Left colon (tissue), 2 donors: ENCODE data around the gene HAGH. TPM values are rescaled to one million over a fixed set of nuclear protein-coding genes. Genes with fewer than 3 reads are reported as not detected.
A peak's percentile ranks its signal among the peaks of the same experiment; 100 is the strongest.

Experiments used
- ATAC-seq: fragments of 200-7000 bp; cut with Tn5 transposase; one replicate; pipeline ENCODE4 v1.9.1; 2020; ENCODE audit warnings: mild to moderate bottlenecking, moderate library complexity
- DNase-seq, 2 donors: peaks; one replicate each; pipeline ENCODE4 v3.0.0-alpha.2; 2020
- intact Hi-C, 2 donors: fragments of 100-400 bp; cut with DNase I in 1 of 2; cut with micrococcal nuclease in 1 of 2; formaldehyde crosslinking; loops; one replicate each; pipeline versions ENCODE4 v1.11.2 to v1.14.0; 2022; cut with DNase I, micrococcal nuclease
- total RNA-seq, 2 donors: library from RNA; stranded (reverse); fragmentation: NEBNext Ultra II Directional; extraction: Animal tissue kit (Norgen Biotek cat#: 25700); gene quantifications; one replicate each; pipeline ENCODE4 v1.2.1, GENCODE V29; 2021
- donor health status: DM: no; HTN: no; CAD: no.
- donor health status: DM: yes; HTN: yes; CAD: no.

The HAGH gene
- total RNA-seq, 2 donors from 2014 or later, result 64.5 to 85.0 TPM

DNA sequence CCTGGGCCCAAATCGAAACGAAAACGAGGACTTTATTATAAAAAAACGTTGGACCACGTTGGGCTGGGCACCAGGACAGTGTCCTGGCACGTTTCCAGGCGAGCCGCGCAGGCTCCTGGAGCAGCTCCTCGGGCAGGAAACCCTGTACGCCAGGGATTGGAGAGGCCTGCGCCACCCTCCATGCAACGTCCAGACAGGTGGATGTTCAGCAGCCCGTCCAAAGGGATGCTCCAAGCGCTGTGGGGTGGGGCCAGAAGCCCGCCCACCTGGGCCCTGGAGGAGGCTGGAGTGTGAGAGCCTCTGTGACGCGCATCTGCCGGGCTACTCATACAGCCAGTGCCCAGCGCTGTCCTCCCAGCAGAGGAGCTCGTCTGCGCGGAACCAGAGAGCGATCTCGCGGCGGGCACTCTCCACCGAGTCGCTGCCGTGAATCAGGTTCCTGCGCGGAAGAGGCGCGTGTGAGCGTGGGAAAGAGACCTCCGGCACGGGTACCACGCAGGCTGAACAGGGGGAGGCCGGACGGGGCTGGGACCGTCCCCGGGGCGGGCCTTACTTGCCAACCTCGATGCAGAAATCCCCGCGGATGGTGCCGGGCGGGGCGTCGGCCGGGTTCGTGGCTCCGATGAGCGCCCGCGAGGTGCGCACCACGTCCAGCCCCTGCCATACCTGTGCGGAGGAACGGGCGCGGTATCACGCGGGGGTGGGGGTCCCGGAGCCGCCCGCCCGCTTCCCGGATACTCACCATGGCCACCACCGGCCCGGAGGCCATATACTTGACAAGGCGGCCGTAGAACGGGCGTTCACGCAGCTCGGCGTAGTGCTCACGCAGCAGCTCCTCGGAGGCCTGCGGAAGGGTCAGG, 56.1 kb downstream of the HAGH start:
- peak; percentile 34 for ATAC-seq
- intact Hi-C loops, result no loop called here
- DNase-seq, result peak; percentile 84 to 85

DNA sequence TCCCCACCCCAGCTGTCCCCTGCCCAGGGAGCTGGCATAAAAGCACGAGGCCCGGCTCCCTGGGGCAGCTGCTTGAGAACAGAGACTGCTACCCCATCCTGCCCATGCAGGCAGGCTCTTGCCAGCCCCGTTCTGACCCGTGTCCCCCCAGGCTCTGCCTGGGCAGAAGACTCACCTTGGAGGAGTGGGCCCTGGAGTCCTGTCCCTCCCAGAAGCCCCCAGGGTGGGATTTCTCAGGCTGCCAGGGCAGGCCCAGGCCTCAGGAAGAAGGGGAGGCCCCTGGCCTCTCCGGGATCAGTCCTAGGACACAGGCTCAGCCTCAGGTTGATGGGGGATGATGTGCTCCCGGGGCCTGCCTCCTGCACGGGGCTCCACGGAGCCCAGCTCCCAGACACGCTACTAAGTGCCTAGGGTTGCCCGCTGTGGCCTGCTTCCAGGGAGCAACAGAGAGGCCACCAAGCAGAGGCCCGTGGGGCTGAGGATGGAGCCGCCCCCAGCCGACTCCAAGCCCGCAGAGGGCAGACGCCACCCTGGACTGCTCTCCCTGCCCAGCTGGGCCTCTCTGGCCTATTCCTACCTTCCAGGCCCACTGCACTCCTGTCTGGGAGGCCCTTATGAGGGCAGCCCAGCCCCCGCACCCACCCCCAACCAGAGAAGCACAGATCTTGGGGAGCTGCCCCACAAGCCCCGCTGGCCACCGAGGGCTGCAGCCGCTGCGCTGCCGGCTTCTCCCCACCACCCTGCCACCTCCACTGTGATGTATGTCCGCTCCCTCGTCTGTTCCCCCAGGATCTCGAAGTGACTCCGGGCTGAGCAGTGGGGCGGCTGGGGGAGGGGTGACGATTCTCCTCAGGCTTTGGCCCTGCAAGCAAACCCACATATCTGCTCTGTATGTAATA, 57.0 kb downstream of the HAGH start:
- intact Hi-C loops, result no loop called here
- ATAC-seq, result no peak
- DNase-seq, result peak in 1 of 2 donors; percentile 41

DNA sequence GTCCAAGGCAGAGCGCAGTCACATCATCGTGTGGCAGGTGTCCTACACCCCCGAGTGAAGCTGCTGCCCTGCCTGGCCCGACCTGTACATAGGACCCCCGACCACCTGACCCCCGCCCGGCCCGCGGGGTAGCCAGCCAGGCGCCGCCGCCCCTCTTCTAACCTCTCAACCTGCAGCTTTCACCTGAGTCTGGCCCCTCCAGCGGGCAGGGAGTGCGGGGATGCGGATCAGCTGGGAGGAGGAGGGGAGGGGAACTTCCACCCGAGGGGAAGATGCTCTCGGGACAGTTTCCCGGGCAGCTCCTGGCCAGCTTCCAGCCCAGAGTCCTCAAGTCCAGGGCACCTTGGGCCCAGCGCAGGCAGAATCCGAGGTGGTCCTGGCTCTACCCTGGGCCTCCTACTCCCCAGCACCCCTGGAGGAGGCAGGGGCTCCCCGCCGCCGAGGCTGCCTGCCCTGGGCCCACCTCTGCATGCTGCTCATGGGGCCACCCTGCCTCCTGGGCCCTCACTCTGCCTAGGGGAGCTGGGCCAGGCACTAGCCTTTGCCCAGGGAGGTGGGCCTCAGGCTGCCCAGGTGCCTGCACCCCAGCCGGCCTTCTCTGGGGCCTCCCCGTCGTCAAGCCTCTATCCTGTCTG, 57.7 kb downstream of the HAGH start:
- ATAC-seq (no peak), DNase-seq (no peak)
- intact Hi-C loops, result no loop called here

DNA sequence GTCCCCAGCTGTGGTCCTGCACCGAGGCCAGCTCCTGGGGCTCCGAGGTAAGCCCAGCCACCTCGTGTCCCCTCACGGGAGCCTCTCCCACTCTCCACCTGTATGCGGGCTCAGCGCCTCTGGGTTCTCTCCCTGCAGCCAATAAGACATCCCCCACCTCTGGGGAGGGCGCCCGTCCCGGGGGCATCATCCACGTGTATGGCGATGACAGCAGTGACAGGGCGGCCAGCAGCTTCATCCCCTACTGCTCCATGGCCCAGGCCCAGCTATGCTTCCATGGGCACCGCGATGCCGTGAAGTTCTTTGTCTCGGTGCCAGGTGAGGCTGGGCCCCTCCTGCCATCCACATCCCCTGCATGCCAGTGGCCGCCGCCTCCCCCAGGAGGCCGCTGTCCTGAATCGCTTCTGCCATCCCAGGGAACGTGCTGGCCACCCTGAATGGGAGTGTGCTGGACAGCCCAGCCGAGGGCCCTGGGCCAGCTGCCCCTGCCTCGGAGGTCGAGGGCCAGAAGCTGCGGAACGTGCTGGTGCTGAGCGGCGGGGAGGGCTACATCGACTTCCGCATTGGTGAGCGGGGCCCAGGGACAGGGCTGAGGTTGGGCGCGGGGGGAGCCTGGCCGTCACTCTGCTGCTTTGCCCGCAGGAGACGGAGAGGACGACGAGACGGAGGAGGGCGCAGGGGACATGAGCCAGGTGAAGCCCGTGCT, 58.4 kb downstream of the HAGH start:
- intact Hi-C loops, result no loop called here

DNA sequence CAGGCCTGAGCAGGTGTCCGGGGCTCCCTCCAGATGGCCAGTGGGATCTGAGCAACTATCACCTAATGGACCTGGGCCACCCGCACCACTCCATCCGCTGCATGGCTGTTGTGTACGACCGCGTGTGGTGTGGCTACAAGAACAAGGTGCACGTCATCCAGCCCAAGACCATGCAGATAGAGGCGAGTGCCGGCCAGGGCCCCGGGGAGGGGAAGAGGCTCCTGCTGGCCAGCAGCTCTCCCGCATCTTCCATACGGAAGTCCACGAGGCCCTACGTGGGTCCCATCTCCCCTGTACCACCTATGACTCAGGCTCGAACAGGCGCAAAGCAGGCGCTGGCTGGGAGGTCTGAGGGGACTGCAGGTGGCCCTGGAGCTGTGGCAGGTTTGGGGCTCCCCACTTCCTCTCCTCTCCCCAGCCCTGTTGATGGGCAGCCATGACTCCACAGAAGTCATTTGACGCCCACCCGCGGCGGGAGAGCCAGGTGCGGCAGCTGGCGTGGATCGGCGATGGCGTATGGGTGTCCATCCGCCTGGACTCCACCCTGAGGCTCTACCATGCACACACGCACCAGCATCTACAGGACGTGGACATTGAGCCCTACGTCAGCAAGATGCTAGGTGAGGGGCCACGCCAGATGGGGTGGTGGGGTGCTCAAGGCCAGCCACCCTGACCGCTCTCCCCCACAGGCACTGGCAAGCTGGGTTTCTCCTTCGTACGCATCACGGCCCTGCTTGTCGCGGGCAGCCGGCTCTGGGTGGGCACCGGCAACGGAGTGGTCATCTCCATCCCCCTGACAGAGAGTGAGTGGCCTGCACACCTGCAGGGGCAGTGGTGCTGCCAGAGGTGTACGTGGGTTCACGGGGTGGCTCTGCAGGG, 59.3 kb downstream of the HAGH start:
- ATAC-seq, result no peak
- intact Hi-C loops, result no loop called here
- DNase-seq, result no peak

More for the DNA sequence above, 58.4 kb downstream of the HAGH start:
- ATAC-seq (no peak), DNase-seq (no peak)

DNA sequence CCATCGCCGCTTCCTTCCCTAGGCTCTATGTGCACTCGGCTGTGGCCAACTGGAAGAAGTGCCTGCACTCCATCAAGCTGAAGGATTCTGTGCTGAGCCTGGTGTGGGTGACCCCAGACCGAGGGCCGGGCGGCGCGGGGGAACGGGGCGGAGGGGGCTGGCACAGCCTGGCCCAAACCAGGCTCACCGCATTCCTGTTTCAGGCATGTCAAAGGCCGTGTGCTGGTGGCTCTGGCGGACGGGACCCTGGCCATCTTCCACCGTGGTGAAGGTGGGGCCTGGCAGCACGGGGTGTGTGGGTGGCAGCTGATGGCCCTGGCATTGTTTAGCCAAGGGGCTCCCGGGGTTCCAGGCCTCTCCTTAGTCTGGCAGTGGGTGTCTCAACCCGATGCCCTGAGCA, 59.9 kb downstream of the HAGH start:
- intact Hi-C loops, result no loop called here
- ATAC-seq, result no peak
- no peak for DNase-seq

DNA sequence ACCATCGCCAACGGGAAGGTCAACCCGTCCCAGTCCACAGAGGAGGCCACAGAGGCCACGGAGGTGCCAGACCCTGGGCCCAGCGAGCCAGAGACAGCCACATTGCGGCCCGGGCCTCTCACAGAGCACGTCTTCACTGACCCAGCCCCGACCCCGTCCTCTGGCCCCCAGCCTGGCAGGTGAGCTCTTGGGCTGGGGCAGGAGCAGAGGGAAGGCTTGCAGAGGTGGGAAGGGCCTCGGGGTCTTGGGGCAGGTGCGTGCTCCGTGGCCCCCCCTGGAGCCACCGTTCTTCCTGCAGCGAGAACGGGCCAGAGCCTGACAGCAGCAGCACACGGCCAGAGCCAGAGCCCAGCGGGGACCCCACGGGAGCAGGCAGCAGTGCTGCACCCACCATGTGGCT, 60.4 kb downstream of the HAGH start:
- intact Hi-C loops, result no loop called here
- ATAC-seq (no peak), DNase-seq (no peak)

DNA sequence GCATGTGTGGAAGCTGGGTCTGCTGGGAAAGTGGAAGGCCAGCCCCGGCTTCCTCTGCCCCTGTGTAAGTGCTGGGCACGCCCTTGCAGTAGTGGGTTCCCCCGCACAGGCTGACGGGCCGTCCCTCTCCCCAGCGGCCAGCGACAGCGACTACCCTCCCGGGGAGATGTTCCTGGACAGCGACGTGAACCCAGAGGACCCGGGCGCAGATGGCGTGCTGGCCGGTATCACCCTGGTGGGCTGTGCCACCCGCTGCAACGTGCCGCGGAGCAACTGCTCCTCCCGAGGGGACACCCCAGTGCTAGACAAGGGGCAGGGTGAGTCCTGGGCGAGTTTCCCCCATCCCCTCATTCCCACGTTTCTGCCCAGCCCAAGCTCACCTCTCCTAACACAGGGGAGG, 60.8 kb downstream of the HAGH start:
- intact Hi-C loops, result no loop called here
- DNase-seq, result no peak
- no peak for ATAC-seq

DNA sequence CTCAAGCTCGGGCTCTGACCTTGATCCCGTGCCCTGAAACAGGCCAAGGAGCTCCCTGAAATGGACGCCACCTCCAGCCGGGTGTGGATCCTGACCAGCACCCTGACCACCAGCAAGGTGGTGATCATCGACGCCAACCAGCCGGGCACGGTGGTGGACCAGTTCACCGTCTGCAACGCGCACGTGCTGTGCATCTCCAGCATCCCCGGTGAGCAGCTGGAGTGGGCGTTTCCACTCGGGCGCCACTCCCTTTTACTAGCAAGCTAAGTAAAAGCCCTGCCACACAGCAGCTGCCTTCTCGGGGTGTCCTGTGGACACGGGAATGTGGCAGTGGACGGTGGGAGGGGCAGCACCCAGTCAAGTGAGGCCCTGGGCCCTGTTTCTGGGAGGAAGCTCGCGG, 61.7 kb downstream of the HAGH start:
- DNase-seq, result no peak
- intact Hi-C loops, result no loop called here
- no peak for ATAC-seq

DNA sequence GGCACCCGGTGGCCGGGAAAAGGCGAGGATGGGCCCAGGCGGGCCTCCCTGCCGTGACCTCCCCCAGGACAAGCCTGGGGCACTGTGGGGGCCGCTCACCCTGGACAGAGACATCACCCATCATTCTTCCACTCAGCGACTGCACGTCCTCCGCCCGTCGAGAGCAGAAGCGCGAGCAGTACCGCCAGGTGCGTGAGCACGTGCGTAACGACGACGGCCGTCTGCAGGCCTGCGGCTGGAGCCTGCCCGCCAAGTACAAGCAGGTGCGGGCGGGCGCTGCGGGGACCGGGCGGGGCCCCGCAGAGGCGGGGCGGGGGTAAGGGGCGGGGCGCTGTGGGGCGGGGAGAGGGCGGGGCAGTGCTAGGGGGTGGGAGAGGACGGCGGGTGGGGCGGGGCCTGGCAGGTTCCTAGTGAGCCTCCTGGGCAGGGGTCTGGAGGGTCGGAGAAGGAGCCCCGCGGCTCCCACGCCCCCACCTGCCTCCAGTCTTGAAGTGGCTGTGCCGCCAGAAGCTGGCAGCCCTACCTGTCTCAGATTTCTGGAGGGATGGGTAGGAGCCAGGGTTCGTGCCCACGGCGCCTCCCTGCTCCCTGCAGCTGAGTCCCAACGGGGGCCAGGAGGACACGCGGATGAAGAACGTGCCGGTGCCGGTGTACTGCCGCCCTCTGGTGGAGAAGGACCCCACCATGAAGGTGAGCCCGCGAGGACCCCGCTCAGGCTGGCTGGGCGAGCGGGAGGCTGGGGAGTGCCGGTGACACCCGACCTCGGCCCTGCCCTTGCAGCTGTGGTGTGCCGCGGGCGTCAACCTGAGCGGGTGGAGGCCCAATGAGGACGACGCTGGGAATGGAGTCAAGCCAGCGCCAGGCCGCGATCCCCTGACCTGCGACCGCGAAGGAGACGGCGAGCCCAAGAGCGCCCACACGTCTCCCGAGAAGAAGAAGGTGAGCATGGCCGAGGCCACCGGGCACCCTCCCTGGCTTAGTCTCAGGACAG, 62.8 kb downstream of the HAGH start:
- DNase-seq (no peak), ATAC-seq (peak; percentile 19)
- intact Hi-C loops, result no loop called here

DNA sequence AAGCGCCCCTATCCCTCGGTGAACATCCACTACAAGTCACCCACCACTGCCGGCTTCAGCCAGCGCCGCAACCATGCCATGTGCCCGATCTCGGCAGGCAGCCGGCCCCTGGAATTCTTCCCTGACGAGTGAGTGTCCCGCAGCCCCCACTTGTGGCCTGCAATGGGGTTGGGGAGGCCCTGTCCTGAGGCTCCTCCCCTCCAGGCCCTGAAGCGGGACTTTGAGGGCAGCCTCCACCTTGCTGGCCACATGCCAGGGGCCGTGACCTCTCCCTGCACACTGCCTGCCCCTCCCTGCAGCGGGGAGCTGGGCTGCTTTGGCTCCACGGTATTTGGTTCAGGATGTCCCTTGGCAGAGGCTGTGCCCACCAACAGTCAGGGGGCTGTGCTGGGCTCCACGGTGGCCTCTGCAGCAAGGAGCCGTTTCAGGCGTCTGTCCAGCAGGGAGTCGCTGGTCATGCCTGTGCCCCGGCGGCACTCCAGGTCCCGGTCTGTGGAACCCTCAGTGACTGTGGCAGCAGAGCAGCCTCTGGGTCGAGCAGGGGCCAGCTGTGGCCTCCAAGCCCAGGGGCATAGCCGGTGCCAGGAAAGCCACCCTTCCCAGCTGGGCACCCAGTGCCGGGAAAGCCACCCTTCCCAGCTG, 63.6 kb downstream of the HAGH start:
- DNase-seq, result no peak
- intact Hi-C loops, result no loop called here
- ATAC-seq, result peak; percentile 10

DNA sequence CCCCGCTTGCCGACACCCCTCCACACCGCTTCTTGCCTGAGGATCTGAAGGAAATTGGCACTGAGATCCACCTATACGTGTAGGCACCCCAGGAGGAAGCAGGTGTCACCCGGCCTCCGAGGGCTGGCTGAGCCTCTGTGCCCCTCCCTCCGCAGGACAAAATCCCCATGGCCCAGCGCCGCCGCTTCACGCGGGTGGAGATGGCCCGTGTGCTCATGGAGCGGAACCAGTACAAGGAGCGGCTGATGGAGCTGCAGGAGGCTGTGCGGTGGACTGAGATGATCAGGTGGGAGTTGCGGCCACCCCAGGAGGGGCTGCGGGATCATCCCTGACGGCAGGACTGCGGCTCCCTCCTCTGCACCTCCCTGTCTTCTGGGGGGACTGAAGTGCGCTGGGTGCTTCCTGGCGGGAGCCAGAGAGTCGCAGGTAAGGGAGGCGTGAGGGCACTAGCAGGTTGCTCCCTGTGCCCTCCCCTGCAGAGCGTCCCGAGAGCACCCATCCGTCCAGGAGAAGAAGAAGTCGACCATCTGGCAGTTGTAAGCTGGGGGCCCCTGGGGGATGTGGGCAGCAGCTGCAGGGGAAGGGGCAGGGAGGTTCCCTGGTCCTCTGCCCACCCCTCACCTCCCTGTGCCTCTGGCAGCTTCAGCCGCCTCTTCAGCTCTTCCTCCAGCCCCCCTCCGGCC, 64.3 kb downstream of the HAGH start:
- DNase-seq (no peak), ATAC-seq (no peak)
- intact Hi-C loops, result no loop called here

DNA sequence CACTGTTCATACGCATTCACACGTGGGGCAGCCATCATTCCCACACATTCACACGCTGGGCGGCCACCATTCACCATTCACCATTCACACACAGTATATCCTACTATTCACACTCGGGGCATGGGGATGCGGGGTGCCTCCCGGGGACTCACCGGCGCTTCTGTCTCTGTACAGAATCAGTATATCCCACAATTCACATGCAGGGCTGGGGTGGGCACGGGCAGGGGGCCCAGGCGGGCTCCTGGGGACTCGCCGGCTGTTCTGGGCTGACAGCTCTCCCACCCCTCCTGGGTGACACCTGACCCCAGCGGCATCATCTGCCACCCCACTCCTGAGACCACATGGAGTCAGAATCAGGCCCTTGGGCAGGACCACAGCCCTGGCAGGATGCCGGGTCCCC, 64.9 kb downstream of the HAGH start:
- DNase-seq, result no peak
- intact Hi-C loops, result no loop called here
- no peak for ATAC-seq

DNA sequence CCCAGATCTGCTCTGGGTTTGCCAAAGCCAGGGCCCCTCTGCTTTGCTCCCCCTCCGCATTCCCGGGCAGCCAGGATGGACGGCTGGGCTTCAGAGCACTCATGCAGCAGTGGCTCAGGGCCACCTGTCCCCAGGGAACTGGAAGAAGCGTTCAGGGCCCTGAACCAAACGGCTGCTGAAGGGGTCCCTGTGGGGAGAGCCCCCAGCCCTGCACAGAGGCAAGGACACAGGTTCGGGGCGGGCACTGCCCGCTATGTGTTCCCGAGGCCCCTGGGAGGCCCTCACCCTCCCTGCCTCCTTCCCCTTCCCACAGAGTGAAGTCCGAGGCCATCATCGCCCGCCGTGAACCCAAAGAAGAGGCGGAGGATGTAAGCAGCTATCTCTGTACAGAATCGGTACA, 65.7 kb downstream of the HAGH start:
- intact Hi-C loops, result no loop called here

DNA sequence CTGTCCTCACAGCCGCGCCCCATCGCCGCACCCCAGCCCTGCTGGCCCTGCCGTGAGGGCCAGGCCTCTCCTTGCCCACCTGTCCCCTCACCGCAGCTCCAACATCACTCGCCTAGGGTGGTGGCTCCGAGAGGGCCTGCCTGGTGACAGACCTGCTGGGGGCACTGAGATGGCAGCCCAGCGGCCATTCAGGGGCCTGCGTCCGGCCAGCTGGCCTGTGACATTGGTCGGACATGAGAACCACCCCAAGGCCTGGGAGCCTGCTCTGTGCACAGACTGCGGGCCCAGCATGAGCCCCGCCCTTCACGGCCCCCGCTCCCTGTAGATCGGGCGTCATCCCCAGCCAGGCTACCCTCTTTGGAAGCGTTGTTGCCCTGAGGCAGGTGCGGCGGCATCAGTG, 67.1 kb downstream of the HAGH start:
- no peak for ATAC-seq
- intact Hi-C loops, result no loop called here

More for the DNA sequence above, 65.7 kb downstream of the HAGH start:
- ATAC-seq, result no peak
- no peak for DNase-seq

DNA sequence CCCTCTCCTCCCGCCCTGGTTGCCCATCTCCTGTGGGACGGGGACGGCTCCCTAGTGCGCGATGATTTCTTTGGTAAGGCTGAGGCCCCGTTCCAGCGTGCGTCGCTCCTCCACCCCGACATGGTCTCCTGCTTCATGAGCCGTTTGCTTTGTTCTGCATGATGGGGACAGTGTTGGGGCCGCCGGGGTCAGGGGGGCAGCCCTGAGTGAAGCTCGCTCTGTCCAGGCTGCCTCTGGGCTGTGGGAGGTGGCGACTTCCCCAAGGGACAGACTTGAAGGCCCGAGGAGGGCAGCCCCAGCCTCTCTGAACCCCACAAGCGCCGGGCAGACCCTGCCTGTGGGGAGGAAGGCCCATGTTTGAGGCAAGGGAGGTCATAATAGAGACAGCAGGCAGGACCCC, 67.7 kb downstream of the HAGH start:
- DNase-seq, result no peak
- intact Hi-C loops, result no loop called here
- no peak for ATAC-seq

More for the DNA sequence above, 67.1 kb downstream of the HAGH start:
- no peak for DNase-seq
